Measurements from ENCODE around the gene TMEM9.

DNA sequence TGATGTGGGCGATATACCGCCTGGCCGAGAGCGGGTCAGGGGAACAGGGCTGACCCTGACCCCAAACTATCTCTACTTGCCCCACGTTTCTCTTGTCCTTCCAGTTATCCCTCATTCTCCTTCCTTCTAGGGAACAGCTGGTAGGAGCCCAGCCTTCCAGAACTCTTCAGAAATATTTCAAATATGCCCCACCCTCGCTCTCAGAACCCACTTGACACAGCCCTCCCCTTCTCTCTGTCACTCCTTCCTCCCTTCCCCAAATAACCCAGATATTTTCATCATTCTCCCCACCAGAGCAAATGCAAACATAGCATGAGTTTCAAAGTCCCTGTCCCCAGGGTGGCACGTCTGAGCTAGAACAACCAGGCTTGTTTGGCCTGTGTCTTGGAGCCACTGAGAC is 43.1 kb downstream of the TMEM9 start:
- TF ChIP-seq POLR2AphosphoS5 (IDR thresholded peaks at IDR 0.05; ENCODE audit: borderline replicate concordance, low read depth, low read length) (no peak), EZH2 (IDR thresholded peaks at IDR 0.05) (no peak), FOXP2 (optimal IDR thresholded peaks at IDR 0.05; ENCODE audit: control extremely low read depth, extremely low read length, insufficient read depth) (no peak)

Data from SK-N-MC (cell line).